Muscle layer of duodenum (tissue), 2 donors: ENCODE measurements around the gene SPOCK1.
A peak's percentile ranks its signal among the peaks of the same experiment; 100 is the strongest.
"Not testable (repeated sequence)": the region's sequence is repeated elsewhere in the genome, so short reads cannot be mapped to it uniquely, and the experiment has no call there.

Experiments used
- H3K27ac ChIP-seq: one replicate; pipeline ENCODE4 v1.7.0; 2013; ENCODE audit warnings: mild to moderate bottlenecking, low read length
- H3K27me3 ChIP-seq: one replicate; pipeline ENCODE4 v1.7.0; 2013; ENCODE audit warnings: low read depth, mild to moderate bottlenecking, control low read depth, low read length
- H3K36me3 ChIP-seq, 2 donors: one replicate each; pipeline ENCODE4 v1.7.0; 2013; ENCODE audit warnings: low read length in 2 of 2, control low read depth in 1 of 2, mild to moderate bottlenecking in 1 of 2; ENCODE audit not compliant: insufficient read depth in 2 of 2, control insufficient read depth in 1 of 2
- H3K4me1 ChIP-seq, 2 donors: one replicate each; pipeline ENCODE4 v1.7.0; 2013; ENCODE audit warnings: low read length in 2 of 2, mild to moderate bottlenecking in 2 of 2, control low read depth in 1 of 2, moderate library complexity in 1 of 2; ENCODE audit not compliant: insufficient read depth in 2 of 2, control insufficient read depth in 1 of 2
- H3K4me3 ChIP-seq, 2 donors: one replicate each; pipeline ENCODE4 v1.7.0; 2013; ENCODE audit warnings: low read length in 2 of 2, low read depth in 1 of 2, mild to moderate bottlenecking in 1 of 2
- H3K9me3 ChIP-seq, 2 donors: one replicate each; pipeline ENCODE4 v1.7.0; 2013; ENCODE audit warnings: low read length in 2 of 2, control low read depth in 1 of 2, mild to moderate bottlenecking in 1 of 2; ENCODE audit not compliant: control insufficient read depth in 1 of 2
- donor health status: healthy.

Gene SPOCK1

GRCh38 chr5:137498736-137499505 lies at the start of gene SPOCK1:
Gene SPOCK1 (minus strand): TSS chr5:137499326.
- peaks cover 10% of the 10 kb centered on the region for H3K27me3 ChIP-seq
- peaks cover 0 to 4% of the 10 kb centered on the region in 2 donors for H3K4me1 ChIP-seq
- H3K9me3 ChIP-seq, result no peaks in the 10 kb centered on the region
- peak within 1 kb of the TSS in 1 of 2 donors; percentile 64 for H3K4me3 ChIP-seq
- H3K36me3 ChIP-seq, result no peaks in the 10 kb centered on the region
- H3K27ac ChIP-seq, result no peak within 1 kb of the TSS

GRCh38 chr5:137545956-137546355 lies 46.8 kb upstream of the SPOCK1 start:
- Histone ChIP-seq H3K27ac (no peak overlapping the region), H3K4me1 (no peaks in the 10 kb centered on the region), H3K27me3 (no peaks in the 10 kb centered on the region)

GRCh38 chr5:137535449-137535848 lies 36.3 kb upstream of the SPOCK1 start:
- H3K36me3 ChIP-seq, H3K9me3 ChIP-seq, H3K27ac ChIP-seq, H3K4me1 ChIP-seq, H3K27me3 ChIP-seq, H3K4me3 ChIP-seq: not testable (repeated sequence)

More at GRCh38 chr5:137545956-137546355, 46.8 kb upstream of the SPOCK1 start:
- Histone ChIP-seq H3K36me3 (no peaks in the 10 kb centered on the region), H3K4me3 (no peak overlapping the region), H3K9me3 (peaks cover 0 to 2% of the 10 kb centered on the region in 2 donors)

GRCh38 chr5:137533963-137534362 lies 34.8 kb upstream of the SPOCK1 start:
- no peaks in the 10 kb centered on the region for H3K27me3 ChIP-seq
- no peaks in the 10 kb centered on the region for H3K4me1 ChIP-seq
- no peak overlapping the region for H3K4me3 ChIP-seq
- no peak overlapping the region for H3K27ac ChIP-seq
- H3K36me3 ChIP-seq, result no peaks in the 10 kb centered on the region
- peaks cover 0 to 3% of the 10 kb centered on the region in 2 donors for H3K9me3 ChIP-seq

- H3K27ac ChIP-seq, result no peak overlapping the region
- H3K36me3 ChIP-seq, result no peaks in the 10 kb centered on the region
- H3K27me3 ChIP-seq, result no peaks in the 10 kb centered on the region
- H3K4me3 ChIP-seq, result no peak overlapping the region
- H3K4me1 ChIP-seq, result no peaks in the 10 kb centered on the region
- peaks cover 0 to 3% of the 10 kb centered on the region in 2 donors for H3K9me3 ChIP-seq
Measured at GRCh38 chr5:137531266-137531665, 32.1 kb upstream of the SPOCK1 start.

- Histone ChIP-seq H3K9me3 (no peaks in the 10 kb centered on the region), H3K27ac (no peak overlapping the region), H3K4me3 (no peak overlapping the region), H3K27me3 (no peaks in the 10 kb centered on the region), H3K36me3 (no peaks in the 10 kb centered on the region), H3K4me1 (no peaks in the 10 kb centered on the region)
Measured at GRCh38 chr5:137521246-137521645, 22.1 kb upstream of the SPOCK1 start.

GRCh38 chr5:137516961-137517360 lies 17.8 kb upstream of the SPOCK1 start:
- Histone ChIP-seq H3K36me3 (no peaks in the 10 kb centered on the region), H3K4me1 (no peaks in the 10 kb centered on the region), H3K27ac (no peak overlapping the region), H3K4me3 (no peak overlapping the region), H3K27me3 (no peaks in the 10 kb centered on the region), H3K9me3 (peaks cover 0 to under 1% of the 10 kb centered on the region in 2 donors)

- H3K4me3 ChIP-seq, result no peak overlapping the region
- H3K36me3 ChIP-seq, result no peaks in the 10 kb centered on the region
- no peak overlapping the region for H3K27ac ChIP-seq
- H3K4me1 ChIP-seq, result no peaks in the 10 kb centered on the region
- H3K9me3 ChIP-seq, result peaks cover 0 to 6% of the 10 kb centered on the region in 2 donors
- H3K27me3 ChIP-seq, result no peaks in the 10 kb centered on the region
Measured at GRCh38 chr5:137516251-137516797, 17.2 kb upstream of the SPOCK1 start.

- Histone ChIP-seq H3K4me1 (no peaks in the 10 kb centered on the region), H3K27ac (no peak overlapping the region), H3K4me3 (no peak overlapping the region), H3K36me3 (no peaks in the 10 kb centered on the region), H3K9me3 (peaks cover 0 to 6% of the 10 kb centered on the region in 2 donors), H3K27me3 (no peaks in the 10 kb centered on the region)
Measured at GRCh38 chr5:137515238-137515637, 16.1 kb upstream of the SPOCK1 start.

- no peaks in the 10 kb centered on the region for H3K27me3 ChIP-seq
- H3K9me3 ChIP-seq, result peaks cover 0 to 6% of the 10 kb centered on the region in 2 donors
- no peaks in the 10 kb centered on the region for H3K4me1 ChIP-seq
- no peak overlapping the region for H3K27ac ChIP-seq
- no peak overlapping the region for H3K4me3 ChIP-seq
- no peaks in the 10 kb centered on the region for H3K36me3 ChIP-seq
Measured at GRCh38 chr5:137510671-137511070, 11.5 kb upstream of the SPOCK1 start.

GRCh38 chr5:137507150-137507549 lies 8.0 kb upstream of the SPOCK1 start:
- Histone ChIP-seq H3K4me1 (no peaks in the 10 kb centered on the region), H3K27ac (no peak overlapping the region), H3K27me3 (peaks cover 5% of the 10 kb centered on the region), H3K36me3 (no peaks in the 10 kb centered on the region), H3K4me3 (no peak overlapping the region), H3K9me3 (peaks cover 0 to 6% of the 10 kb centered on the region in 2 donors)
